Activated effector memory CD4-positive, alpha-beta T cell treated with anti-CD3 and anti-CD28 coated beads, Interleukin-2, amount 50 U/mL, for 16 hours (primary cell): ENCODE results near the gene HIPK4.

Experiments used
- DNase-seq: peaks from one replicate; pipeline ENCODE4 v3.0.0-alpha.2; 2020

HIPK4 gene

GRCh38 chr19:40365613-40366401 lies 24.2 kb downstream of the HIPK4 start:
- DNase-seq: peak; percentile 78

- no peak for DNase-seq
Measured at GRCh38 chr19:40365010-40365409, 25.0 kb downstream of the HIPK4 start.

- DNase-seq: no peak
Measured at GRCh38 chr19:40363069-40363468, 26.9 kb downstream of the HIPK4 start.

- no peak for DNase-seq
Measured at GRCh38 chr19:40362160-40362559, 27.8 kb downstream of the HIPK4 start.

GRCh38 chr19:40360708-40361241 lies 29.2 kb downstream of the HIPK4 start:
- no peak for DNase-seq

GRCh38 chr19:40360020-40360707 lies 29.8 kb downstream of the HIPK4 start:
- DNase-seq: no peak

- no peak for DNase-seq
Measured at GRCh38 chr19:40358773-40359172, 31.2 kb downstream of the HIPK4 start.

- DNase-seq: no peak
Measured at GRCh38 chr19:40357640-40358039, 32.3 kb downstream of the HIPK4 start.

- DNase-seq: no peak
Measured at GRCh38 chr19:40356681-40357595, 33.0 kb downstream of the HIPK4 start.

GRCh38 chr19:40355975-40356680 lies 33.9 kb downstream of the HIPK4 start:
- no peak for DNase-seq

GRCh38 chr19:40348961-40349507 lies 40.9 kb downstream of the HIPK4 start:
- DNase-seq: no peak

- peak; percentile 100 for DNase-seq
Measured at GRCh38 chr19:40348125-40348913, 41.7 kb downstream of the HIPK4 start, which contains the start of the genes C19orf47 and PLD3. C19orf47 (minus strand) TSS chr19:40348397; CDS start chr19:40341857, 6,540 bp downstream. PLD3 (plus strand) TSS chr19:40348695; CDS start chr19:40366484, 17,789 bp downstream.

- DNase-seq: no peak
Measured at GRCh38 chr19:40344422-40344821, 45.6 kb downstream of the HIPK4 start.

GRCh38 chr19:40342644-40343311 lies 47.2 kb downstream of the HIPK4 start:
- no peak for DNase-seq

- DNase-seq: no peak
Measured at GRCh38 chr19:40341601-40342482, 48.1 kb downstream of the HIPK4 start.

GRCh38 chr19:40339018-40339728 lies 50.8 kb downstream of the HIPK4 start:
- no peak for DNase-seq

GRCh38 chr19:40337594-40337993 lies 52.4 kb downstream of the HIPK4 start:
- DNase-seq: no peak

- DNase-seq: no peak
Measured at GRCh38 chr19:40337107-40337506, 52.9 kb downstream of the HIPK4 start.

GRCh38 chr19:40336601-40336900 lies 53.4 kb downstream of the HIPK4 start:
- DNase-seq: no peak
